Tibial artery (tissue), 4 donors: ENCODE data around the gene LZTR1.
"Not testable (repeated sequence)": the region's sequence is repeated elsewhere in the genome, so short reads cannot be mapped to it uniquely, and the experiment has no call there.

ENCODE experiments used
- DNase-seq, 2 donors: peaks; one replicate each; pipeline ENCODE4 v3.0.0-alpha.2; 2019
- H3K27ac ChIP-seq, 2 donors: fragments of 200-600 bp; sonication (generic) in 1 of 2; 1 replicate in 1 of 2; 2 replicates in 1 of 2; pipeline ENCODE4 v1.5.1; 2018 to 2019; ENCODE audit warnings: mild to moderate bottlenecking in 1 of 2
- H3K27me3 ChIP-seq, 2 donors: fragments of 200-600 bp; sonication (generic) in 1 of 2; one replicate each; pipeline versions ENCODE4 v1.5.1 to v1.6.0; 2016 to 2019
- H3K36me3 ChIP-seq, 3 donors: fragments of 200-600 bp; sonication (generic) in 2 of 3; one replicate each; pipeline ENCODE4 v1.5.1; 2016 to 2019; ENCODE audit warnings: mild to moderate bottlenecking in 2 of 3
- H3K4me1 ChIP-seq, 4 donors: fragments of 200-600 bp; sonication (generic) in 2 of 4; 1 replicate in 3 of 4; 2 replicates in 1 of 4; pipeline ENCODE4 v1.5.1; 2016 to 2019
- H3K4me3 ChIP-seq, 2 donors: fragments of 200-600 bp; sonication (generic) in 1 of 2; 1 replicate in 1 of 2; 2 replicates in 1 of 2; pipeline ENCODE4 v1.5.1; 2018 to 2019; ENCODE audit warnings: mild to moderate bottlenecking in 2 of 2
- H3K9me3 ChIP-seq, 3 donors: fragments of 200-600 bp; sonication (generic) in 1 of 3; one replicate each; pipeline ENCODE4 v1.5.1; 2016 to 2019
- CTCF ChIP-seq, 2 experiments: fragments of 200-600 bp in 1 of 2; fragments of 450-650 bp in 1 of 2; IDR thresholded peaks; one replicate each; pipeline ENCODE4 v1.5.1; 2017 to 2019; ENCODE audit warnings: antibody characterized with exemption in 2 of 2, mild to moderate bottlenecking in 1 of 2, moderate library complexity in 1 of 2
- intact Hi-C: fragments of 100-400 bp; cut with DNase I; formaldehyde crosslinking; loops from one replicate; pipeline ENCODE4 v1.15.0; 2023; ENCODE audit warnings: low total_unique reads

LZTR1 gene

GRCh38 chr22:21032037-21032867 is 50.2 kb downstream of the LZTR1 start, which contains the start of gene SLC7A4:
TSS of gene SLC7A4 (minus strand) at chr22:21032561. CDS start at chr22:21031812, 749 bp downstream.
- Histone ChIP-seq H3K27me3 (peaks cover 0 to 58% of the 10 kb centered on the region in 2 donors), H3K9me3 (no peaks in the 10 kb centered on the region), H3K4me3 (peak within 1 kb of the TSS; percentile 30 to 34), H3K27ac (no peak within 1 kb of the TSS), H3K4me1 (peaks cover 0 to 14% (median 10%) of the 10 kb centered on the region in 4 donors), H3K36me3 (no peaks in the 10 kb centered on the region)
- intact Hi-C loops = loop anchor here (5.0 kb wide), 1 partner anchor 935 kb away; no protein-coding TSS in a partner anchor
- TF ChIP-seq CTCF (IDR thresholded peaks at IDR 0.05) = no peak
- no peak for DNase-seq

- TF ChIP-seq CTCF (IDR thresholded peaks at IDR 0.05) = no peak
- Histone ChIP-seq H3K4me3 (no peak overlapping the region), H3K4me1 (peaks cover 0 to 21% (median 8%) of the 10 kb centered on the region in 4 donors), H3K27me3 (peaks cover 0 to 51% of the 10 kb centered on the region in 2 donors), H3K9me3 (no peaks in the 10 kb centered on the region), H3K36me3 (no peaks in the 10 kb centered on the region), H3K27ac (no peak overlapping the region)
- DNase-seq = no peak
- intact Hi-C loops = loop anchor here (5.0 kb wide), 1 partner anchor 934 kb away; no protein-coding TSS in a partner anchor
Observed at GRCh38 chr22:21032868-21033688, 51.0 kb downstream of the LZTR1 start.

GRCh38 chr22:21033895-21034294 is 51.8 kb downstream of the LZTR1 start:
- DNase-seq = no peak
- H3K27ac ChIP-seq = no peak overlapping the region
- no peaks in the 10 kb centered on the region for H3K36me3 ChIP-seq
- TF ChIP-seq CTCF (IDR thresholded peaks at IDR 0.05) = no peak
- peaks cover 0 to 29% (median 8%) of the 10 kb centered on the region in 4 donors for H3K4me1 ChIP-seq
- H3K9me3 ChIP-seq = no peaks in the 10 kb centered on the region
- H3K4me3 ChIP-seq = no peak overlapping the region
- H3K27me3 ChIP-seq = peaks cover 0 to 43% of the 10 kb centered on the region in 2 donors
- intact Hi-C loops = loop anchor here (5.0 kb wide), 1 partner anchor 933 kb away; no protein-coding TSS in a partner anchor

GRCh38 chr22:21034989-21035388 is 52.9 kb downstream of the LZTR1 start:
- no peak for DNase-seq
- H3K4me3 ChIP-seq = no peak overlapping the region
- peaks cover 0 to 32% of the 10 kb centered on the region in 2 donors for H3K27me3 ChIP-seq
- H3K4me1 ChIP-seq = peaks cover 0 to 31% (median 8%) of the 10 kb centered on the region in 4 donors
- TF ChIP-seq CTCF (IDR thresholded peaks at IDR 0.05) = no peak
- intact Hi-C loops = loop anchor here (5.0 kb wide), 1 partner anchor 932 kb away; no protein-coding TSS in a partner anchor
- no peaks in the 10 kb centered on the region for H3K9me3 ChIP-seq
- no peaks in the 10 kb centered on the region for H3K36me3 ChIP-seq
- H3K27ac ChIP-seq = no peak overlapping the region

GRCh38 chr22:21038405-21038804 is 56.3 kb downstream of the LZTR1 start:
- H3K4me1 ChIP-seq = peaks cover 0 to 20% (median 0%) of the 10 kb centered on the region in 4 donors
- no peaks in the 10 kb centered on the region for H3K27me3 ChIP-seq
- H3K36me3 ChIP-seq = no peaks in the 10 kb centered on the region
- no peak for TF ChIP-seq CTCF (IDR thresholded peaks at IDR 0.05)
- H3K9me3 ChIP-seq = no peaks in the 10 kb centered on the region
- intact Hi-C loops = no loop called here
- DNase-seq = no peak
- H3K27ac ChIP-seq = peak overlapping the region in 1 of 2 donors; percentile 15
- H3K4me3 ChIP-seq = no peak overlapping the region

- H3K36me3 ChIP-seq, H3K9me3 ChIP-seq, H3K4me3 ChIP-seq, intact Hi-C loops, H3K27me3 ChIP-seq, H3K27ac ChIP-seq, DNase-seq: not testable (repeated sequence)
- peaks cover 0 to 28% (median under 1%) of the 10 kb centered on the region in 4 donors for H3K4me1 ChIP-seq
Observed at GRCh38 chr22:21039158-21039557, 57.1 kb downstream of the LZTR1 start.
